Heart left ventricle (tissue), 13 donors: ENCODE measurements around the gene ARHGAP30.

Experiments used
- CTCF ChIP-seq, 12 donors: fragments of 200-600 bp; sonication (generic) in 4 of 12; IDR thresholded peaks; one replicate each; pipeline versions ENCODE4 v1.5.0 to v1.8.0; 2018 to 2022; ENCODE audit warnings: antibody characterized with exemption in 12 of 12, mild to moderate bottlenecking in 5 of 12
- POLR2A ChIP-seq, 2 donors: fragments of 450-650 bp; IDR thresholded peaks; one replicate each; pipeline ENCODE4 v1.6.1; 2017; ENCODE audit warnings: antibody characterized with exemption in 2 of 2, mild to moderate bottlenecking in 2 of 2, moderate library complexity in 2 of 2
- donor health status: ischemic (EF 13 %, LVEDD 7.1; RV severe dilation, severe dysfunction).
- donor health status: DM: no; HTN: yes; CAD: no.
- donor health status: DM: no; HTN: no; CAD: no.
- donor health status: ischemic (EF 25% LVEDD 6.9; RV normal size, moderate dysfunction).
- donor health status: ischemic (EF 25% LVEDD 5.7; RV mildly dilated, moderate dysfunction).
- donor health status: ischemic (EF 35%, LVEDD 5.7; RV mildly dilated, moderate dysfunction).
- donor health status: nonischemic (EF 11% LVEDD 7.7; RV severe dilation, severe dysfunction).
- donor health status: DM: yes; HTN: yes; CAD: no.
- donor health status: PGD.
- donor health status: ischemic (EF 29% LVEDD 5.4; RV normal size, mild dysfunction).
- donor health status: nonischemic (EF 23%, LVEDD 6.1; RV moderate dilation, normal function).

DNA sequence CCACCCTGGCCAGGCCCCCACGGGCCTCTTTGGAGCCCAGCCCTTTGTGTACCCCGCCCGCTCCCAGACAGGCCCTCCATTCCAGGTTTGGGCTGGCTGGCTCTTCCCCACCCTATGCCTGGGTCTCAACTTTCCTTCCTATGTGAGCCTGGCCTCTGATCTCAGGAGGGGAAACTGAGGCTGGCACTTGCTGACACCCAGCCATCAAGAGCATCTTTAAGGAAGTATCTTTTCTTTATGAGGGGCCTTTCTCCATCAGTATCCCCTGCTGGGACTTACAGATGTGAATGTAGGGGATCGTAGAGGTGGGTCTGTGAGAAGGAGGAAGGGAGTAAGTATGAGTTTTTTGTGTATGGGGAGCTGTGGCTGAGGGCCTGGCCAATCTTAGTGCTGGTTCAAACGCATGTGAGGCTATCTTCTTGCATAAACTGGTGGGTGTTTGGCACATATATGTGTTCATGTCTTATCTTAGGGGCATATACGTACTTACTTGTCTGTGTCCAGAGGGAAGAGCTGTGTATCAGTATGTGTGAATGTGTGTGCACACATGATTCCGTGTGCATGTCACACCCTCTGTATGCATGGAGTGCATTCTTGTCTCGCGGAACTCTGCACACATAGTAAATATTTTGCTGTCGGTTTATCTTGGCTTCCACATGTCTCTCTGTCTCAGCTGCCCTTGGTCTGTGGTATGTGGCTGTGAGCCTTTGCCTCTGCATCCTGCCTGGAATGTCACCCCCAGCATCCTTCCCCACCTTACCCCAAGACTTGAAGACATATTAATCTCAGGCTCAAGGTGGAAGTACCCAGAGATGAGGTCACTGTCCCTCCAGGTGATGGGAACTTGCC, 14.3 kb upstream of the ARHGAP30 start:
- no peak for TF ChIP-seq CTCF (IDR thresholded peaks at IDR 0.05)
- TF ChIP-seq POLR2A (IDR thresholded peaks at IDR 0.05) = no peak
